Heart left ventricle (tissue), 16 donors: ENCODE measurements around the gene PARVA. TPM values are rescaled to one million over a fixed set of nuclear protein-coding genes. Genes with fewer than 3 reads are reported as not detected.

ENCODE experiments used
- ATAC-seq, 4 donors: fragments of 200-7000 bp; cut with Tn5 transposase; one replicate each; pipeline ENCODE4 v1.9.1; 2020 to 2022; ENCODE audit warnings: moderate library complexity in 4 of 4, mild to moderate bottlenecking in 3 of 4, moderate number of reproducible peaks in 1 of 4
- DNase-seq, 5 donors: peaks; one replicate each; pipeline ENCODE4 v3.0.0-alpha.2; 2020
- H3K27ac ChIP-seq, 12 donors: fragments of 200-600 bp; sonication (generic) in 4 of 12; one replicate each; pipeline versions ENCODE4 v1.5.0 to v1.8.0; 2016 to 2022; ENCODE audit warnings: mild to moderate bottlenecking in 2 of 12
- H3K27me3 ChIP-seq, 9 donors: fragments of 200-600 bp; sonication (generic) in 2 of 9; one replicate each; pipeline versions ENCODE4 v1.5.1 to v1.8.0; 2016 to 2022; ENCODE audit warnings: mild to moderate bottlenecking in 3 of 9
- H3K36me3 ChIP-seq, 9 donors: fragments of 200-600 bp; sonication (generic) in 2 of 9; one replicate each; pipeline versions ENCODE4 v1.5.0 to v1.8.0; 2018 to 2022; ENCODE audit warnings: mild to moderate bottlenecking in 2 of 9
- H3K4me1 ChIP-seq, 12 donors: fragments of 200-600 bp; sonication (generic) in 4 of 12; one replicate each; pipeline versions ENCODE4 v1.5.0 to v1.8.0; 2016 to 2022; ENCODE audit warnings: mild to moderate bottlenecking in 3 of 12
- H3K4me3 ChIP-seq, 12 donors: fragments of 200-600 bp; sonication (generic) in 4 of 12; one replicate each; pipeline versions ENCODE4 v1.5.0 to v1.8.0; 2017 to 2022; ENCODE audit warnings: mild to moderate bottlenecking in 9 of 12, moderate library complexity in 4 of 12
- H3K9me3 ChIP-seq, 12 donors: fragments of 200-600 bp; sonication (generic) in 4 of 12; one replicate each; pipeline versions ENCODE4 v1.5.0 to v1.8.0; 2016 to 2022; ENCODE audit warnings: mild to moderate bottlenecking in 1 of 12
- CTCF ChIP-seq, 12 donors: fragments of 200-600 bp; sonication (generic) in 4 of 12; IDR thresholded peaks; one replicate each; pipeline versions ENCODE4 v1.5.0 to v1.8.0; 2018 to 2022; ENCODE audit warnings: antibody characterized with exemption in 12 of 12, mild to moderate bottlenecking in 5 of 12
- POLR2A ChIP-seq, 2 donors: fragments of 450-650 bp; IDR thresholded peaks; one replicate each; pipeline ENCODE4 v1.6.1; 2017; ENCODE audit warnings: antibody characterized with exemption in 2 of 2, mild to moderate bottlenecking in 2 of 2, moderate library complexity in 2 of 2
- WGBS, 4 donors: extraction: QIAGEN DNeasy Blood & Tissue Kit in 2 of 4; methylation state at CpG; one replicate each; pipeline versions ENCODE4 v1.1.5 to v1.1.7; 2013 to 2018; 5-methylcytosine and 5-hydroxymethylcytosine counted together
- intact Hi-C, 10 donors: fragments of 100-400 bp; cut with DNase I; formaldehyde crosslinking; loops; one replicate each; pipeline versions ENCODE4 v1.11.1 to v1.14.2; 2022
- long read RNA-seq, 3 donors: library from polyadenylated mRNA; unstranded; transcript quantifications; one replicate each; pipeline ENCODE4 v2.0.0, GENCODE V29; 2020 to 2021
- polyA plus RNA-seq, 2 donors: library from polyadenylated mRNA; stranded (reverse); fragments of 200-250 nt; gene quantifications; one replicate each; pipeline ENCODE4 v1.2.3, GENCODE V29; 2013
- total RNA-seq, 9 donors: library from RNA; depleted of rRNA in 2 of 9; stranded (reverse); fragments of >200 nt in 2 of 9; fragmentation: NEBNext Ultra II Directional in 3 of 9; extraction: Animal tissue kit (Norgen Biotek cat#: 25700) in 3 of 9; gene quantifications; one replicate each; pipeline versions ENCODE4 v1.1.0 to v1.2.4, GENCODE V29; 2016 to 2023
- donor health status: ischemic (EF 13 %, LVEDD 7.1; RV severe dilation, severe dysfunction).
- donor health status: healthy with polysubstance abuse.
- donor health status: DM: no; HTN: yes; CAD: no.
- donor health status: DM: no; HTN: no; CAD: no.
- donor health status: ischemic (EF 25% LVEDD 6.9; RV normal size, moderate dysfunction).
- donor health status: ischemic (EF 25% LVEDD 5.7; RV mildly dilated, moderate dysfunction).
- donor health status: healthy.
- donor health status: DM: yes; HTN: yes; CAD: no.
- donor health status: ischemic (EF 35%, LVEDD 5.7; RV mildly dilated, moderate dysfunction).
- donor health status: nonischemic (EF 11% LVEDD 7.7; RV severe dilation, severe dysfunction).
- donor health status: DM: yes; HTN: yes; CAD: no.
- donor health status: PGD.
- donor health status: ischemic (EF 29% LVEDD 5.4; RV normal size, mild dysfunction).
- donor health status: nonischemic (EF 23%, LVEDD 6.1; RV moderate dilation, normal function).

The PARVA gene
- total RNA-seq (10 to 100 TPM; 42.1 to 99.2 (median 69.3) TPM), polyA plus RNA-seq (10 to 100 TPM; 22.7 to 48.3 TPM)
- long read RNA-seq, donor 1, full-length matches to known transcripts = 40 of 73 reads
- long read RNA-seq, donor 1, partial matches to known transcripts = 17 of 73 reads
- long read RNA-seq, donor 1, other reads (novel, unspliced or antisense) = 16 of 73 reads
- long read RNA-seq, donor 2, full-length matches to known transcripts = 259 of 356 reads
- long read RNA-seq, donor 2, partial matches to known transcripts = 60 of 356 reads
- long read RNA-seq, donor 2, other reads (novel, unspliced or antisense) = 37 of 356 reads
- long read RNA-seq, donor 3, full-length matches to known transcripts = 47 of 80 reads
- long read RNA-seq, donor 3, partial matches to known transcripts = 19 of 80 reads
- long read RNA-seq, donor 3, other reads (novel, unspliced or antisense) = 14 of 80 reads

GRCh38 chr11:12377106-12377823 is at the start of gene PARVA:
PARVA (plus strand) TSS chr11:12377571; CDS start chr11:12377648, 77 bp downstream.
- peaks cover 0 to 60% (median 34%) of the 10 kb centered on the region in 12 donors for H3K4me1 ChIP-seq

GRCh38 chr11:12329169-12329568 is 48.2 kb upstream of the PARVA start:
- WGBS, 4 donors = 89 to 97% (median 93%) methylated on average over 4 of the region's 4 CpGs
- Histone ChIP-seq H3K27me3 (no peaks in the 10 kb centered on the region), H3K27ac (peak overlapping the region in 1 of 12 donors; percentile 73), H3K4me3 (no peak overlapping the region), H3K9me3 (no peaks in the 10 kb centered on the region), H3K4me1 (peaks cover 0 to 6% (median 0%) of the 10 kb centered on the region in 12 donors), H3K36me3 (no peaks in the 10 kb centered on the region)
- intact Hi-C loops = loop anchor here in 3 of 10 donors (2.0 to 10.0 kb wide), 3 partner anchors 156 to 846 kb away; no protein-coding TSS in a partner anchor
- ATAC-seq (no peak), DNase-seq (no peak)
- TF ChIP-seq POLR2A (IDR thresholded peaks at IDR 0.05) (no peak), CTCF (IDR thresholded peaks at IDR 0.05) (no peak)

More at GRCh38 chr11:12377106-12377823, at the start of gene PARVA:
- TF ChIP-seq CTCF (IDR thresholded peaks at IDR 0.05) (no peak), POLR2A (IDR thresholded peaks at IDR 0.05) (peak in 1 of 2 donors; percentile 48)
- no peaks in the 10 kb centered on the region for H3K9me3 ChIP-seq
- ATAC-seq = peak; percentile 49 to 79 (median 76)
- peak within 1 kb of the TSS; percentile 93 to 99 (median 97) for H3K27ac ChIP-seq
- DNase-seq = peak; percentile 72 to 86 (median 78)
- H3K4me3 ChIP-seq = peak within 1 kb of the TSS; percentile 59 to 98 (median 72)
- H3K27me3 ChIP-seq = peaks cover 0 to 11% (median 0%) of the 10 kb centered on the region in 9 donors
- peaks cover 0 to 9% (median 0%) of the 10 kb centered on the region in 9 donors for H3K36me3 ChIP-seq
- 6 to 12% (median 8%) methylated on average over 24 to 55 of the region's 55 CpGs for WGBS, 4 donors
- intact Hi-C loops = loop anchor here in 2 of 10 donors (2.0 to 5.0 kb wide), 4 partner anchors 35 to 520 kb away; partner anchors contain the start of gene TEAD1 (in 1 of the 2)

GRCh38 chr11:12329797-12330196 is 47.6 kb upstream of the PARVA start:
- Histone ChIP-seq H3K4me1 (peaks cover 0 to 6% (median 0%) of the 10 kb centered on the region in 12 donors), H3K36me3 (no peaks in the 10 kb centered on the region), H3K27me3 (no peaks in the 10 kb centered on the region), H3K27ac (peak overlapping the region in 1 of 12 donors; percentile 73), H3K9me3 (no peaks in the 10 kb centered on the region), H3K4me3 (no peak overlapping the region)
- intact Hi-C loops = loop anchor here (2.0 to 10.0 kb wide), 16 partner anchors 47 to 853 kb away; partner anchors contain the start of genes TEAD1 (in 3 of the 10) and PARVA (in 1 of the 10)
- 89 to 96% (median 95%) methylated on average over 2 of the region's 2 CpGs for WGBS, 4 donors
- DNase-seq (no peak), ATAC-seq (no peak)
- TF ChIP-seq POLR2A (IDR thresholded peaks at IDR 0.05) (no peak), CTCF (IDR thresholded peaks at IDR 0.05) (no peak)
